ENCODE data around the gene TGFB1. TPM values are rescaled to one million over a fixed set of nuclear protein-coding genes. Genes with fewer than 3 reads are reported as not detected.

TGFB1 gene
- total RNA-seq, 8 experiments from 2014 or later: 0.71 to 42.7 (median 4.8) TPM

DNA sequence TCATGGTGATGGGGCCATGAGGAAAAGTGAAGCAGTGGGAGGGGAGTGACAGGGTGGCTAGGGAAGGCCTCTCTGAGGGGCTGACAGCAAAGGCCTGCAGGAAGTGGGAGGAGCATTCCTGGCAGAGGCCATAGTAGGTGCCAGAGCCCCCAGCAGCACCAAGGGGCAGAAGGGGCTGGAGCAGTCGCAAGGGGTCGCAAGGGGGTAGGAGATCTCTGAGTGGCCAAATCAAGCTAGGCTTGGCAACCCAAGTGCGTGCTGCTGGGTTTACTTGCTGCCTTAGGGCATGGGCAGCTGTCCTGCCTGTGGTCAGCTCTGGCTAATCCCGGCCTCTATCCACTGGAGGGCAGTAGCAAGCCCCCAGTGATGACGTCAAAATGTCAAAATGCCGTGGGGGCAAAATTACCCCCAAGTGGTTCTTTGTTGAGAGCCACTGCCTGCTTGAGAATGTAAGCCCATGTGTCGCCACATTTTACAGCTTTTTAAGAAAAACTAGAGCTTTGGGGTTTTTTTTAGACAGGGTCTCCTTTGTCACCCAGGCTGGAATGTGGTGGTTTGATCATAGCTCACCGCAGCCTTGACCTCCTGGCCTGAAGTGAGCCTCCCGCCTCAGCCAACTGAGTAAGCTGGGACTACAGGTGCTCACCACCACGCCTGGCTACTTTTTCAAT, 32.0 kb downstream of the TGFB1 start:
- ATAC-seq (replicated peaks in 6 of 8): peak in 3 of 8 experiments; percentile 5 to 31 (median 7)
- 44 to 100% (median 52%) methylated on average over 1 to 6 of the region's 10 CpGs; no CpG with 5 or more reads in 3 of the 10 experiments for WGBS, 10 experiments
- Histone ChIP-seq H3K27ac (peak overlapping the region in 1 of 2 donors; percentile 19), H3K4me1 (replicated peaks in 1 of 2) (peaks cover 39 to 50% of the 10 kb centered on the region in 2 donors), H3K4me3 (no peak overlapping the region)
- in situ Hi-C loops (cut with MboI; ENCODE audit: low pct_unique_long_range_greater_than_20kb in 2 of 9, low sequenced_read_pairs in 9 of 9, unreplicated experiment in 9 of 9): no loop called here

DNA sequence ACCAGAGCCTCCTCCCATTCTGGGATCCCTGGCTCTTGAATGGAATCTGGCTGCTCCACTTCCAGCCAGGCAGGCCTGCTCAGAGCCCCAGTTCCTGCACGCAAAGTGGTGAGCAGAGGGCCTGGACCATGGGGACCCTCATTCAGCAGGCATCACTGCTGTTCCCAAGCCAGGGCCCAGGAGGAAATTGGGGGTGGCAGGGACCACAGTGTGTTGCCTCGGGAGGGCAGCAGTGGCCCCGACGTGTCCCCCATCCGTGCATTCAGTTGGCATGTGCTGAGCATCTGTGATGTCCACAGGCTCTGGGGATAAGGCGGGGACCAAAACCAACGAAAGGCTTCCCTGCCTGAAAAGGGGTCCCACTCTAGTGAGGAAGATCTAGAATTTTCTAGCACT, 32.5 kb downstream of the TGFB1 start:
- no peak overlapping the region for H3K4me3 ChIP-seq
- peak overlapping the region in 1 of 2 donors; percentile 19 for H3K27ac ChIP-seq
- H3K4me1 ChIP-seq (replicated peaks in 1 of 2): peaks cover 39 to 48% of the 10 kb centered on the region in 2 donors
- in situ Hi-C loops (cut with MboI; ENCODE audit: low pct_unique_long_range_greater_than_20kb in 2 of 9, low sequenced_read_pairs in 9 of 9, unreplicated experiment in 9 of 9): no loop called here
- no peak for ATAC-seq (replicated peaks in 6 of 8)
- WGBS, 10 experiments: 73 to 100% (median 91%) methylated on average over 1 to 3 of the region's 7 CpGs; no CpG with 5 or more reads in 6 of the 10 experiments

DNA sequence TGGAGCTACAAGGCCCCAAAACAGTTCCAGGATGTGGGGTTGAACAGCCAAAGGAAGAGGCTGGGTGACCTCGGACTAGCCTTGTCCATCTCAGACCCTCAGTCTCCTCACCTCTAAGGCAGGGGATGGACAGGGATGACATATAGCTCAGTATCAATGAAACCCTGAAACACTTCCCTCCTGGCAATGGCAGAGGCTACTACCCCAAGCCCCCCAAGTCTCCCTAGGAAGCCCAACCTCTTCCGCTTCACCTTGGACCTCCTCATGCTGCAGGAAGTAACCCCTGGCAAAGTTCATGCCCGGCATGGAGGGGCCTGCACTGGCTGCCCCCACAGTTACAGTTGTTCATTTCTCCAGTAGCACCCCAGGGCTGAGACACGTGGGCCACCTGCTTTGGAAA, 33.2 kb downstream of the TGFB1 start:
- no peak for ATAC-seq (replicated peaks in 6 of 8)
- peaks cover 37 to 41% of the 10 kb centered on the region in 2 donors for H3K4me1 ChIP-seq (replicated peaks in 1 of 2)
- WGBS, 10 experiments: 100% methylated on average over 1 of the region's 4 CpGs; no CpG with 5 or more reads in 9 of the 10 experiments
- H3K27ac ChIP-seq: no peak overlapping the region
- in situ Hi-C loops (cut with MboI; ENCODE audit: low pct_unique_long_range_greater_than_20kb in 2 of 9, low sequenced_read_pairs in 9 of 9, unreplicated experiment in 9 of 9): no loop called here
- H3K4me3 ChIP-seq: no peak overlapping the region

DNA sequence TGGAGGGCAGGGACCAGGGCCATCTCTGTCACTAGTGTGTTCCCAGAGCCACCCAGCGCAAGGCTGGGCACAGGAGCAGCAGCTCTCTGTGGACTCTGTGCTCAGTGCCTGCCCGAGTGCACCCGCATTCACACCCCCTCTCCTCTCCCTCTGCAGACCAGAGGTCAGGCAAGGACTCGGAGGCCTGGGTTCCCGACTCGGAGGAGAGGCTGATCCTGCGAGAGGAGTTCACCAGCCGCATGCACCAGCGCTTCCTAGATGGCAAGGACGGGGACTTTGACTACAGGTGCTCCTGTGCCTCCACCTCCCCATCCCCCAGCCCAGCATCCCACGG, 33.6 kb downstream of the TGFB1 start:
- no peak for ATAC-seq (replicated peaks in 6 of 8)
- Histone ChIP-seq H3K4me3 (no peak overlapping the region), H3K4me1 (replicated peaks in 1 of 2) (peaks cover 34 to 37% of the 10 kb centered on the region in 2 donors), H3K27ac (no peak overlapping the region)
- 73 to 100% (median 97%) methylated on average over 1 to 6 of the region's 11 CpGs; no CpG with 5 or more reads in 6 of the 10 experiments for WGBS, 10 experiments
- in situ Hi-C loops (cut with MboI; ENCODE audit: low pct_unique_long_range_greater_than_20kb in 2 of 9, low sequenced_read_pairs in 9 of 9, unreplicated experiment in 9 of 9): no loop called here

DNA sequence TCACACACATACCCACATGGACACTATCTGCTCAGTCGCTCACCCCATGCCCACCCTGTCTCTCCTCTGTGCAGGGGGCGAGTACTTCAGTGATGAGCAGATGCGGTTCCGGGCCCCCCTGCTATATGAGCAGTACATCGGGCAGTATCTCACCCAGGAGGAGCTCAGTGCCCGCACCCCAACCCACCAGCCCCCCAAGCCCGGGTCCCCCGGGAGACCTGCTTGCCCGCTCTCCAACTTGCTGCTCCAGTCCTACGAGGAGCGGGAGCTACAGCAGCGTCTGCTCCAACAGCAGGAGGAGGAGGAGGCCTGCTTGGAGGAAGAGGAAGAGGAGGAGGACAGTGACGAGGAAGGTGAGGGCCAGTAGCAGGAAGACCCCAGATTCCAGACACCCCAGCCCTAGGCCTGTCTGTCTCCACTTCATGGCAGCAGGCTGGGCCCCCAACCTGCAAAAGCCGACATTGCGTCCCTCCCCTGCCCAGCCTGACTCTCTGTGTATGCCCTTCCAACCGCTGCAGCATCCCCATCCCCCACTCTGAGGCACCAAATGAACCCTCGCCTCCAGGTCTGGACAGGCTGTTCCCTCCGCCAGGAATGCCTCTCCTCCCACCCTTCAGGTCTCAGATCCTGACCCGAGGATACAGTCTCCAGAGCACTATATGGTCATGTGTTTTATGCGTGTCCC, 34.1 kb downstream of the TGFB1 start:
- in situ Hi-C loops (cut with MboI; ENCODE audit: low pct_unique_long_range_greater_than_20kb in 2 of 9, low sequenced_read_pairs in 9 of 9, unreplicated experiment in 9 of 9): no loop called here
- Histone ChIP-seq H3K27ac (no peak overlapping the region), H3K4me3 (no peak overlapping the region), H3K4me1 (replicated peaks in 1 of 2) (peaks cover 29 to 32% of the 10 kb centered on the region in 2 donors)
- 71 to 100% (median 90%) methylated on average over 1 to 8 of the region's 20 CpGs; no CpG with 5 or more reads in 5 of the 10 experiments for WGBS, 10 experiments
- ATAC-seq (replicated peaks in 6 of 8): no peak

DNA sequence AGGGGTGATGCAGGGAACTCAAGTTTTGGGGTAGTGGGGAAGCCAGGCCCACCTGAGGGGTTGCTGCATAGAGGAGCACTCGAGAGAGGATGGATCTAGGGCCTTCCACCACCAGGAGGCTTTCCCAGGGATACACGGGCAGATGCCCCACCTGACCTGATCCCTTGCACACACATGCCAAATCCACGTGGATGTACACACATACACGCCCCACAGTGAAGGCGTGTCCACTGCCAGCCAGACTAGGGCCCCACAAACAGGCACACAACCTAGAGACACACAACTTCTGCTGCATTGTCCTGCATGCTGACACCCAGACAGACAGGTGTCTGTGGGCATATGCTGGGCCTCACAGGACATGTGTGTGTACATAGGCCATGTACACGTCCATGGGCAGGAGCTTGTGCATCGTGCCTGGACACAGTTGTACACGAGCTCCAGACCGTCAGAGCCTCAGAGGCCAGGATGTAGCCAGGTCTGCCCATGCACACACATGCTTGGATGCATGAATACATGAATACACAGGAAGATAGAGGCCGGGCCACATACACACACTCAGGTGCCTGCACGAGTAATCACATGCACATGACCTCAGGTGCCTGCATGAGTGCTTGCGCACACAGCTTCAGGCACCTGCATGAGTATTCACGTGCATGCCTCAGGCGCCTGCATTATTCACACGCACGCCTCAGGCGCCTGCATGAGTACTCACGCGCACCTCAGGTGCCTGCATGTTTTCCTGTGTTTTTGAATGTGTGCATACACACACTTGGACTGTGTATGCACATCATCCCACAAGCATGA, 34.8 kb downstream of the TGFB1 start:
- in situ Hi-C loops (cut with MboI; ENCODE audit: low pct_unique_long_range_greater_than_20kb in 2 of 9, low sequenced_read_pairs in 9 of 9, unreplicated experiment in 9 of 9): no loop called here
- ATAC-seq (replicated peaks in 6 of 8): peak in 1 of 8 experiments; percentile 16

DNA sequence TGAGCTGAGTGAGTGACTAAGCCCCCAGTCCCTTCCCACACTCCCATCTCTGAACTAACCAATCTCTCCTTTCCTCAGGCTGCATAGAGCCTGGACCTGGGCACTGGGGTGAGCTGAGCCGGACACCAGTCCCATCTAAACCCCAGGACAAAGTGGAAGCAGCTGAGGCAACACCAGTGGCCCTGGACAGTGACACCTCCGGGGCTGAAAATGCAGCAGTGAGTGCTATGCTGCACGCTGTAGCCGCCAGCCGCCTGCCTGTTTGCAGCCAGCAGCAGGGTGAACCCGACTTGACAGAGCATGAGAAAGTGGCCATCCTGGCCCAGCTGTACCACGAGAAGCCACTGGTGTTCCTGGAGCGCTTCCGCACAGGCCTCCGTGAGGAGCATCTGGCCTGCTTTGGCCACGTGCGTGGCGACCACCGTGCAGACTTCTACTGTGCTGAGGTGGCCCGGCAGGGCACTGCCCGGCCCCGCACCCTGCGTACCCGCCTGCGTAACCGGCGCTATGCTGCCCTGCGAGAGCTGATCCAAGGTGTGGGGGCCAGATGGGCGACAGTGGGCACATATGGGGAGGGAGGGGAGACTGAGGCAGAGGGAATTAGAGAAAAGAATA, 37.3 kb downstream of the TGFB1 start:
- WGBS, 10 experiments: 93 to 100% (median 100%) methylated on average over 2 to 9 of the region's 24 CpGs; no CpG with 5 or more reads in 5 of the 10 experiments
- no peak overlapping the region for H3K27ac ChIP-seq
- peaks cover under 1 to 3% of the 10 kb centered on the region in 2 donors for H3K4me1 ChIP-seq (replicated peaks in 1 of 2)
- no peak for ATAC-seq (replicated peaks in 6 of 8)
- no peak overlapping the region for H3K4me3 ChIP-seq
- in situ Hi-C loops (cut with MboI; ENCODE audit: low pct_unique_long_range_greater_than_20kb in 2 of 9, low sequenced_read_pairs in 9 of 9, unreplicated experiment in 9 of 9): no loop called here

More for the DNA sequence above, 34.8 kb downstream of the TGFB1 start:
- H3K4me1 ChIP-seq (replicated peaks in 1 of 2): peaks cover 21 to 25% of the 10 kb centered on the region in 2 donors
- no peak overlapping the region for H3K4me3 ChIP-seq
- 71 to 87% (median 82%) methylated on average over 1 to 11 of the region's 19 CpGs; no CpG with 5 or more reads in 4 of the 10 experiments for WGBS, 10 experiments
- no peak overlapping the region for H3K27ac ChIP-seq

DNA sequence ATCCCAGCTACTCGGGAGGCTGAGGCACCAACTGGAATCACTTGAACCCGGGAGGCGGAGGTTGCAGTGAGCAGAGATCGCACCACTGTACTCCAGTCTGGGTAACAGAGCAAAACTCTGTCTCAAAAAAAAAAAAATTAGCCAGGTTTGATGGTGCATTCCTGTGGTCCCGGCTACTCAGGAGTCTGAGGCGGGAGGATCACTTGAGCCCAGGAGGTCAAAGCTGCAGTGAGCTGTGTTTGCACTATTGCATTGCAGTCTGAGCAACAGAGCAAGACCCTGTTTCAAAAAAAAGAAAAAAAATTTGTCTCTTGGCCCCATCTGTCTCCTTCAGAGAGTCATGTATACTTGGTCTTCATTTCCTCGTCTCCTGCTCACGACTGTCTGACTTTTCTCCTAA, 42.1 kb downstream of the TGFB1 start:
- no peak for ATAC-seq (replicated peaks in 6 of 8)
- 66 to 100% (median 94%) methylated on average over 2 to 7 of the region's 8 CpGs; no CpG with 5 or more reads in 2 of the 10 experiments for WGBS, 10 experiments
- Histone ChIP-seq H3K27ac (no peak overlapping the region), H3K4me1 (replicated peaks in 1 of 2) (peaks cover 16 to 22% of the 10 kb centered on the region in 2 donors), H3K4me3 (no peak overlapping the region)
- in situ Hi-C loops (cut with MboI; ENCODE audit: low pct_unique_long_range_greater_than_20kb in 2 of 9, low sequenced_read_pairs in 9 of 9, unreplicated experiment in 9 of 9): no loop called here

DNA sequence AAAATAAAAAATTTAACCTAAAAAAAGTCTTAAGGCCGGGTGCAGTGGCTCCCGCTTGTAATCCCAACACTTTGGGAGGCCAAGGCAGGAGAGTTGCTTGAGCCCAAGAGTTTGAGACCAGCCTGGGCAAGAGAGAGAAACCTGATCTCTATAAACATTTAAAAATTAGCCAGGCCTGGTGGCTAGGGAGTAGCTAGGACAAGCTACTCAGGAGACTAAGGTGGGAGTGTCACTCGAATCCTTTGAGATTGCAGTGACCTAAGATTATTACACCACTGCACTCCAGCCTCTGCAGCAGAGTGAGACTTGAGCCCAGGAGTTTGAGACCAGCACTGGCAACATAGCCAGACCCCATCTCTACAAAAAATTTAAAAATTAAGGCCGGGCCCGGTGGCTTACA, 42.6 kb downstream of the TGFB1 start:
- H3K4me1 ChIP-seq (replicated peaks in 1 of 2): peaks cover 16 to 22% of the 10 kb centered on the region in 2 donors
- ATAC-seq (replicated peaks in 6 of 8): no peak
- in situ Hi-C loops (cut with MboI; ENCODE audit: low pct_unique_long_range_greater_than_20kb in 2 of 9, low sequenced_read_pairs in 9 of 9, unreplicated experiment in 9 of 9): no loop called here
- H3K27ac ChIP-seq: peak overlapping the region in 1 of 2 donors; percentile 95
- peak overlapping the region; percentile 58 to 95 (median 85) for H3K4me3 ChIP-seq
- WGBS, 10 experiments: 0 to 64% (median 20%) methylated on average over 1 to 5 of the region's 5 CpGs; no CpG with 5 or more reads in 3 of the 10 experiments

DNA sequence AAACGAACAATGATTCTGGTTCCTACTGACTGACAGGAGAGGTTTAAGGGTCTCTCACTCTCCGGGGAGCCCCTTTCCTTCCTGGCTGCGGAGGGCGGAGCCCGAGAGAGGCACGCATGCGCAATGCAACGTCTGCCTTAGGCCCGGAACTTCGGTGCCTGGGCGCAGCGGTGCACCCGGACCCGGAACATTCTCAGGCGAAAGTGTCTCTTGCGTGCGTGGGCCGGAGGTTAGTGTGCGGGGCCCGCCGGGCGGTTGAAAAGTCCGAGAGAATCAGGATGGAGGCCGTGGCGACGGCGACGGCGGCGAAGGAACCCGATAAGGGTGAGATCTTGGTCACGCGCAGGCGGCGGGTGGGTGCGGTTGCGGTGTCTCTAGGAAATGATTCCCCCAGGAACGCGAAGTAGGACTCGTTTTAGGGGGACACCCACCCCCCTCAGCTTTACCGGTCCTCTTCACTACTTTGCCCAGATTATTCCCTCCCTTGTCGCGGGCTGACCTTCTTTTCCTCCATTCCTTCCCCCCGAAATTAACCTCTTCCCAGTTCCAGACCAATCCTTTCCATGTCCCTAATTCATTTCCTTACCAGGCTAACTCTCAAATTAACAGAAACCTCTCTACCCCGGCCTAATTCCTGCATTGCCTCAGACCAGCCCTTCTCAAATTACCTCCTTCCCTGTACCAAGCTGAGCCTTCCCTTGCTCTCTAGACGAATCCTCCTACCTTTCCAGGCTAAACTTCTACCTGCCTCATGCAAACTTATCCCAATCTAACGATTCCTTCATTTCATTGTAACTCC, 43.5 kb downstream of the TGFB1 start, which contains the start of gene CCDC97:
Gene CCDC97 (plus strand): TSS at position 140 of the 799 bp plus-strand sequence. CDS start 139 bp downstream, at position 279.
- H3K4me1 ChIP-seq (replicated peaks in 1 of 2): peaks cover 16 to 22% of the 10 kb centered on the region in 2 donors
- ATAC-seq (replicated peaks in 6 of 8): peak; percentile 66 to 91 (median 85)
- in situ Hi-C loops (cut with MboI; ENCODE audit: low pct_unique_long_range_greater_than_20kb in 2 of 9, low sequenced_read_pairs in 9 of 9, unreplicated experiment in 9 of 9): no loop called here

DNA sequence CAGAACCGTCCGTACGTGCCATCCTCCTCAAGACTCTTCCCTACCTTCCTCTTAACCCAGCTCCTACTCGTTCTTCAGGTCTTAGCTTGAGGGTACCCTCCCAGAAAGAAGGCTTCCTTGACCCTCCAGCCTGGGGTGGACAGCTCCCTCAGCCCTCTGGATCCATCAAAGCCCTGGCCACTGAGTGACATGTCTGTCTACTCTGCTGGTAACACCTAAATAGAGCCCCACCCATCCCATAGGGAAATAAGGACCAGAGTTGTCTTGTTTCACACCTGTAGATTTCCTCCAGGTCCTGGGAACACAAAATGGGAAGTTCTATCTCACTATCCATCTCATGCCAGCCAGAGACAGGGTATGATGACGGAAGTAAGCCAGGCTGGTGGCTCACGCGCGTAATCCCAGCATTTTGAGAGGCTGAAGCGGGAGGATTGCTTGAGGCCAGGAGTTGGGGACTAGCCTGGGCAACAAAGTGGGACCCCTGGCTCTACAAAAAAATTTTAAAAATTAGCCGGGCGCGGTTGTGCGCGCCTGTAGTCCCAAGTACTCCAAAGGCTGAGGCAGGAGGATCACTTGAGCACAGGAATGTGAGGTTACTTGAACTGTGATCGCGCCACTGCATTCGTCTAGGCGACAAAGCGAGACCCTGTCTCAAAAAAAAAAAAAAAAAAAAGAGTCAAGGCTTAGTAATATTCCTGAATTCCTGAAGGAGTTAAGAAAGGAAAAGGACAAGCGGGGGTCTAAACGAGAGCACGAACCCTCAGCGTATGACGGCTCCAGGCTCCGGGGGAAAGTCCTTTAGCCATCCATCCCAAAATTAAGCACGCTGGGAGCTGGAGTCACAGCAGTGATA, 44.3 kb downstream of the TGFB1 start:
- ATAC-seq (replicated peaks in 6 of 8): peak in 6 of 8 experiments; percentile 0 to 16 (median 9)
- Histone ChIP-seq H3K27ac (peak overlapping the region; percentile 95), H3K4me1 (replicated peaks in 1 of 2) (peaks cover 16 to 22% of the 10 kb centered on the region in 2 donors), H3K4me3 (peak overlapping the region; percentile 58 to 95 (median 85))
- WGBS, 10 experiments: 0 to 75% (median 19%) methylated on average over 4 to 20 of the region's 26 CpGs; no CpG with 5 or more reads in 2 of the 10 experiments
- in situ Hi-C loops (cut with MboI; ENCODE audit: low pct_unique_long_range_greater_than_20kb in 2 of 9, low sequenced_read_pairs in 9 of 9, unreplicated experiment in 9 of 9): no loop called here

More for the DNA sequence above, 43.5 kb downstream of the TGFB1 start, which contains the start of gene CCDC97:
- Histone ChIP-seq H3K27ac (peak within 1 kb of the TSS; percentile 95), H3K4me3 (peak within 1 kb of the TSS; percentile 58 to 95 (median 85))
- WGBS, 10 experiments: 0 to 4% (median 1%) methylated on average over 5 to 35 of the region's 47 CpGs
